Measurements from ENCODE around the gene KRT4. TPM values are rescaled to one million over a fixed set of nuclear protein-coding genes. Genes with fewer than 3 reads are reported as not detected.
"Not testable (repeated sequence)": the region's sequence is repeated elsewhere in the genome, so short reads cannot be mapped to it uniquely, and the experiment has no call there.

The KRT4 gene
- total and polyA plus RNA-seq, 2 experiments from 2014 or later: 4.2 to 8.7 TPM

- H3K9me3 ChIP-seq (ENCODE audit: low read depth): no peaks in the 10 kb centered on the region
- WGBS (ENCODE audit: low lambda C conversion rate, missing lambda C conversion rate): 72% methylated on average over 6 of the region's 6 CpGs
- H3K4me1 ChIP-seq (ENCODE audit: insufficient read depth): peaks cover 5% of the 10 kb centered on the region
- H3K36me3 ChIP-seq (replicated peaks; ENCODE audit: insufficient read depth, low read depth): no peaks in the 10 kb centered on the region
- no peak overlapping the region for H2AFZ ChIP-seq
- H3K9me2 ChIP-seq (replicated peaks; ENCODE audit: insufficient read depth): no peaks in the 10 kb centered on the region
- no peak overlapping the region for H3K27ac ChIP-seq
- TF ChIP-seq EZH2 (IDR thresholded peaks at IDR 0.05; ENCODE audit: borderline replicate concordance) (no peak), EZH2phosphoT487 (IDR thresholded peaks at IDR 0.05; ENCODE audit: low read depth, severe bottlenecking, unreplicated experiment) (no peak), CTCF (IDR thresholded peaks at IDR 0.05; ENCODE audit: poor library complexity) (no peak)
- H3K4me2 ChIP-seq: no peak overlapping the region
- no peak overlapping the region for H3K4me3 ChIP-seq
- DNase-seq (ENCODE audit: low spot score): no peak
- no peaks in the 10 kb centered on the region for H4K20me1 ChIP-seq (ENCODE audit: insufficient read depth, poor library complexity, severe bottlenecking)
- H3K27me3 ChIP-seq: no peaks in the 10 kb centered on the region
- H3K79me2 ChIP-seq: no peaks in the 10 kb centered on the region
Measured at GRCh38 chr12:52860102-52860823, 46.3 kb upstream of the KRT4 start.

- TF ChIP-seq EZH2 (IDR thresholded peaks at IDR 0.05; ENCODE audit: borderline replicate concordance) (no peak), CTCF (IDR thresholded peaks at IDR 0.05; ENCODE audit: poor library complexity) (no peak), EZH2phosphoT487 (IDR thresholded peaks at IDR 0.05; ENCODE audit: low read depth, severe bottlenecking, unreplicated experiment) (no peak)
- WGBS (ENCODE audit: low lambda C conversion rate, missing lambda C conversion rate): 94% methylated on average over 3 of the region's 3 CpGs
- no peak overlapping the region for H3K4me2 ChIP-seq
- H3K27ac ChIP-seq: no peak overlapping the region
- no peaks in the 10 kb centered on the region for H3K9me3 ChIP-seq (ENCODE audit: low read depth)
- H3K79me2 ChIP-seq: no peaks in the 10 kb centered on the region
- no peak overlapping the region for H2AFZ ChIP-seq
- H3K27me3 ChIP-seq: peaks cover 5% of the 10 kb centered on the region
- no peaks in the 10 kb centered on the region for H4K20me1 ChIP-seq (ENCODE audit: insufficient read depth, poor library complexity, severe bottlenecking)
- no peak for DNase-seq (ENCODE audit: low spot score)
- H3K36me3 ChIP-seq (replicated peaks; ENCODE audit: insufficient read depth, low read depth): no peaks in the 10 kb centered on the region
- no peak overlapping the region for H3K4me3 ChIP-seq
- H3K9me2 ChIP-seq (replicated peaks; ENCODE audit: insufficient read depth): no peaks in the 10 kb centered on the region
- peaks cover 5% of the 10 kb centered on the region for H3K4me1 ChIP-seq (ENCODE audit: insufficient read depth)
Measured at GRCh38 chr12:52857500-52857899, 43.6 kb upstream of the KRT4 start.

- H3K79me2 ChIP-seq: no peaks in the 10 kb centered on the region
Measured at GRCh38 chr12:52856787-52857186, 42.9 kb upstream of the KRT4 start.

GRCh38 chr12:52856077-52856476, 42.2 kb upstream of the KRT4 start:
- H4K20me1 ChIP-seq (ENCODE audit: insufficient read depth, poor library complexity, severe bottlenecking); H3K4me2 ChIP-seq; H3K9me2 ChIP-seq (replicated peaks; ENCODE audit: insufficient read depth); DNase-seq (ENCODE audit: low spot score); H3K27me3 ChIP-seq; H3K27ac ChIP-seq; H2AFZ ChIP-seq; H3K4me1 ChIP-seq (ENCODE audit: insufficient read depth); H3K9me3 ChIP-seq (ENCODE audit: low read depth); H3K36me3 ChIP-seq (replicated peaks; ENCODE audit: insufficient read depth, low read depth); H3K79me2 ChIP-seq; H3K4me3 ChIP-seq: not testable (repeated sequence)
- WGBS (ENCODE audit: low lambda C conversion rate, missing lambda C conversion rate): 97% methylated on average over 2 of the region's 2 CpGs

More at GRCh38 chr12:52856787-52857186, 42.9 kb upstream of the KRT4 start:
- H3K4me1 ChIP-seq (ENCODE audit: insufficient read depth): peaks cover 5% of the 10 kb centered on the region
- no peak overlapping the region for H3K4me3 ChIP-seq
- no peak overlapping the region for H3K4me2 ChIP-seq
- H4K20me1 ChIP-seq (ENCODE audit: insufficient read depth, poor library complexity, severe bottlenecking): no peaks in the 10 kb centered on the region
- WGBS (ENCODE audit: low lambda C conversion rate, missing lambda C conversion rate): 88% methylated on average over 3 of the region's 3 CpGs
- no peaks in the 10 kb centered on the region for H3K9me3 ChIP-seq (ENCODE audit: low read depth)
- DNase-seq (ENCODE audit: low spot score): no peak
- peaks cover 8% of the 10 kb centered on the region for H3K27me3 ChIP-seq
- TF ChIP-seq CTCF (IDR thresholded peaks at IDR 0.05; ENCODE audit: poor library complexity) (no peak), EZH2phosphoT487 (IDR thresholded peaks at IDR 0.05; ENCODE audit: low read depth, severe bottlenecking, unreplicated experiment) (no peak), EZH2 (IDR thresholded peaks at IDR 0.05; ENCODE audit: borderline replicate concordance) (no peak)
- no peak overlapping the region for H3K27ac ChIP-seq
- no peaks in the 10 kb centered on the region for H3K9me2 ChIP-seq (replicated peaks; ENCODE audit: insufficient read depth)
- H3K36me3 ChIP-seq (replicated peaks; ENCODE audit: insufficient read depth, low read depth): no peaks in the 10 kb centered on the region
- H2AFZ ChIP-seq: no peak overlapping the region
